GM13977 (cell line): ENCODE data around the gene ZSCAN21.
"Not testable (repeated sequence)": the region's sequence is repeated elsewhere in the genome, so short reads cannot be mapped to it uniquely, and the experiment has no call there.

Experiments
- DNase-seq: peaks from one replicate; pipeline ENCODE4 v3.0.0; 2012; ENCODE audit warnings: low spot score
- in situ Hi-C: fragments of 300-500 bp; cut with MboI; formaldehyde crosslinking; loops from one replicate; pipeline ENCODE4 v1.12.0; 2022; ENCODE audit warnings: low sequenced_read_pairs, low pct_unique_long_range_greater_than_20kb, mixed read lengths, inconsistent platforms; ENCODE audit not compliant: unreplicated experiment
- TF ChIP-seq, protein P1 (sequence below): IDR thresholded peaks from 2 replicates; pipeline ENCODE4 v1.5.1; 2012; ENCODE audit warnings: mild to moderate bottlenecking, control low read depth; ENCODE audit not compliant: insufficient read depth; ENCODE audit errors: extremely low read depth, missing control alignments

ZSCAN21 gene

DNA sequence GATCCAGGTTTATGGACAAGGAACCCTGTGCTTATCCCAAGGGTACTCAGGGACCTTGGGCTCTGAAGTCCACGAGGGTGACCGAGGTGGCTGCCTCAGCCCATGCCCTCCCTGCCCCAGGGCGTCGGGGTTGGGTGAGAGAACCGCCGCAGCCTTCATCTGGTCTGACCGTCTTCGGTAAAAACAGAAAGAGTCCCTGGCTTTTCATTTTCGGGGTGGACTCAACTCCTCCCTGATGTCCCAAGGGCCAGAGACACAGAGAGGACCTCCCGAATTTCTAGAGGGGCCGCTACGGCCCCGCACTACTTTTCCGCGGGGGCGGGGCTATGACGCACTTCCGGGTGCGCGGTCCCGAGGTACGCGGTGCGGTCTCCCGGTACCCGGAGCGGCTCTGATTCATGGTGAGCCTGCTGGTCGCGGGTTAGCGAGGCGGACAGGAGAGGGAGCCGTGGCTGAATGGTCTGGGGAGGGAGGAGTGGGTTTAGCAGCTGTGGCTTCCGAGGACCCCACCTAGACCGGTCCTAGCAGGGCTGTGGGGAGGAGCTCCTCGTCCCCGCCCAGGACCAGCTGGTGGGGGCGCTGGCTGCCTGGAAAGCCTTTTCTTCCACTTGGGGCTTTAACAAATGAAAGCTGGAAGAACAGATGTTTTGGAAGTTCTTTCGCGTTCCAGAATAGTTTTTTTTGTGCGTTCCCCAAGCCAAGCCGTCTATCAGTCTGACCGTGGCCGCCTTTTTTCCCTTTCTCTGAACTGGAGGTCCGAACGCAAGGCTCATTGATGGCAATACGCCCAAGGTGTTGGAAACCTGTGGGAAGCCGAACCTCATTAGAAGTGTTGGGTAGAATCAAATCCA is at the start of gene ZSCAN21:
ZSCAN21 (plus strand) TSS at position 334 of the 851 bp plus-strand sequence. CDS start 7,233 bp downstream, outside the sequence.
- in situ Hi-C loops = no loop called here
- DNase-seq = peak; percentile 87
- TF ChIP-seq, protein P1, sequence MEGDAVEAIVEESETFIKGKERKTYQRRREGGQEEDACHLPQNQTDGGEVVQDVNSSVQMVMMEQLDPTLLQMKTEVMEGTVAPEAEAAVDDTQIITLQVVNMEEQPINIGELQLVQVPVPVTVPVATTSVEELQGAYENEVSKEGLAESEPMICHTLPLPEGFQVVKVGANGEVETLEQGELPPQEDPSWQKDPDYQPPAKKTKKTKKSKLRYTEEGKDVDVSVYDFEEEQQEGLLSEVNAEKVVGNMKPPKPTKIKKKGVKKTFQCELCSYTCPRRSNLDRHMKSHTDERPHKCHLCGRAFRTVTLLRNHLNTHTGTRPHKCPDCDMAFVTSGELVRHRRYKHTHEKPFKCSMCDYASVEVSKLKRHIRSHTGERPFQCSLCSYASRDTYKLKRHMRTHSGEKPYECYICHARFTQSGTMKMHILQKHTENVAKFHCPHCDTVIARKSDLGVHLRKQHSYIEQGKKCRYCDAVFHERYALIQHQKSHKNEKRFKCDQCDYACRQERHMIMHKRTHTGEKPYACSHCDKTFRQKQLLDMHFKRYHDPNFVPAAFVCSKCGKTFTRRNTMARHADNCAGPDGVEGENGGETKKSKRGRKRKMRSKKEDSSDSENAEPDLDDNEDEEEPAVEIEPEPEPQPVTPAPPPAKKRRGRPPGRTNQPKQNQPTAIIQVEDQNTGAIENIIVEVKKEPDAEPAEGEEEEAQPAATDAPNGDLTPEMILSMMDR = peak; percentile 34

DNA sequence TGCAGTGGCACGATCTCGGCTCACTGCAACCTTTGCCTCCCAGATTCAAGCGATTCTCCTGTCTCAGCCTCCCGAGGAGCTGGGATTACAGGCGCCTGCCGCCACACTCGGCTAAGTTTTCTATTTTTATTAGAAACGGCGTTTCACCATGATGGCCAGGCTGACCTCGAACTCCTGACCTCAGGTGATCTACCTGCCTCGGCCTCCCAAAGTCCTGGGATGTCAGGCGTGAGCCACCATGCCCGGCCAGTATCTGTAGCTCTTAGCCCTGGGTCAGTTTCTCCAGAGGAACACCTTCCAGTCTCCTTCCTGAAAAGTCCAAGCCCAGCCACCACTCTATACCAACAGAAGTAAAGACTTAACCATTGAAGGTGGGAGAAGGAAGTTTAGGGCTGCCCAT is 49.3 kb upstream of the ZSCAN21 start:
- DNase-seq = no peak
- in situ Hi-C loops = no loop called here
- TF ChIP-seq, protein P1 = no peak

DNA sequence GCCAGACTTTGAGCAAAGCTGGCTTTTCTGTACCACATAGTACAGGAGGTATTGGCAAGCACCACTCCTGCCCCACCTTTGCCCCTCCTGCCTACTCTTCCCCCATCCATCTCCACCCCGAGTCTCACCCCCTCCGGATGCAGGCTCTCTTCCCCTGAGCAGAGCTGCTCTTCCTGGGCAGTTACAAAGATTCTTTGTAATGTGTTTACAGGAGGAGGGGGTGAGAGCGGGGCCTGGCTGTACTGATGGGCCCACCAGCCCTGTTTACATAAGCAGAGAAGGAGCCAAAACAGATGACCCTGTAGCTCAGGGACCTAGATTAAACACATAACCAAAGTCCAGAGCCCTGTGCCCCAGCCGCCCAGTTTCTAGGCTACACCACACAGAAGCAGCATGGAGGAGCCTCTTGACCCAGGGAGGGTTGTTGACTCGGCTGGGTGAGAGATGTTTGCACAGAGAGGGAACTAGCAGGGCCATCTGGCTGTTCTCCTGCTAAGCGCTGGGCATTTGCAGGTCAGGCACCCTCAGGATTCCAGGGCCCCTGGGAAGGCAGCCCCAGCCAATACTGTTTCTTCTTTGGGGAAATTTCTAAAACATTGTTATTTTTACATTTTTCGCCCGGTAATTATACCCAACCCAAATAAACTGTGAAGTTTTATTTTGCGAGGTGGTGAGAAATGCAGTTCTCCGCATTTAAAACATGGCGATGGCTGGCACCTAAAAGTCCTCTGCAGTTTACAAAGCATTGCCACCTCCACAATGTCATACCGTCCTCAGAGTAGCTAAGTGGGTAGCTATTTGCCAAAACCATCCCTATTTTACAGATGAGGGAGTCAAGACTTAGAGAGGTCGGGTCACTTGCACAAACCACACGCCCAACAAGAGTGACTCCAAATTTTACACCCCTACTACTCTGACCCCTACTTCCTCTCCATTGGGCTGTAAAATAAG is 45.6 kb upstream of the ZSCAN21 start:
- DNase-seq = no peak
- TF ChIP-seq, protein P1 = no peak
- in situ Hi-C loops = no loop called here

DNA sequence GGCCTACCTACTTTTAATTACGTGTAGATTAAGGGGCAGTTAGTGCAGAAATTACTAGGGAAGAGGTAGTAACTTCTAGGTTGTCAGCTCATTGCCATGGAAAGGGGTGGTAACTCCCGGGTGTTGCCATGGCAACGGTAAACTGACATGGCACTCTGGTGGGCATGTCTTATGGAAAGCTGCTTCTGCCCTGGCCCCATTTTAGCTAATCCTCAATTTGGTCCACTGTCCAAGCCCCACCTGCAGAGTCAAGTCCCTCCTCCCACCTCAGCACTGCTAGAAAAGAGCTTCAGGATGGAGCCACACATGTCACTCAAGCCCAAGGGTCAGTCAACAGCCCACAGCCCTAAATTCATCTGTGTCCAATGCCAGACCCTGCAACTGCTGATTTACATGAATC is 41.7 kb upstream of the ZSCAN21 start:
- in situ Hi-C loops = no loop called here
- DNase-seq = no peak
- TF ChIP-seq, protein P1 = no peak

DNA sequence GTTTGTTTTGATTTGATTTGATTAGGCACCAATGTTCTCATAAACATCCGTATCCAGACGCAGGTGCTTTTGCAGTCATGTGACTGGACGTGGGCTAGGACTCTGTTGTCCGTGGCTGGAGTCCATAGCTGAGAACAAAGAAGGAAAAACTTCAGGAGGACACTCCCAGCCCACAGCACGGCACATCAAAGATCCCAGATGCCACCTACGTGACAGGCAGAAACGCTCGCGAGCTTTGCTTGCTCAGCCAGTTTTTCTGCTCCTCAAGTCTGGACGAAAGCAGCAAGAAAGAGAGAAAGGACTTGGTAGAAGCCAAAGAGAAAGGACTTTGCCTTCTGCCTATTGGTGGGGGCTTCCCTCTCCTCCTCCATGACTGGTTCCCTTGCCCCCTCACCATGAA is 41.0 kb upstream of the ZSCAN21 start:
- in situ Hi-C loops = no loop called here
- TF ChIP-seq, protein P1 = no peak
- DNase-seq = no peak

DNA sequence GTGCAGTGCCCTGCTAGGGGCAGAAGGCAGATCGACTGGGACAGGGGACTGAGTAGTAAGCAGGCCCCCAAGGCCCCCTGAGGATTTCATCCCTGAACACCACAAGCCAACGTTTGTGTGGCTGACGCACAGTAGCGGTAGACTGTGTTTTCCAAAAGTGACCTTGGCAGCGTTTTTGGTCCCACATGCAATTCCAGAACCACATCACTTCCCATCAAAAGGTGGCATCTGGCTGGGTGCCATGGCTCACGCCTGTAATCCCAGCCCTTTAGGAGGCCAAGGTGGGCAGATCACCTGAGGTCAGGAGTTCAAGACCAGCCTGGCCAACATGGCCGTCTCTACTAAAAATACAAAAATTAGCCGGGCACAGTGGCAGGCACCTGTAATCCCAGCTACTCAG is 39.6 kb upstream of the ZSCAN21 start:
- DNase-seq, in situ Hi-C loops: not testable (repeated sequence)

DNA sequence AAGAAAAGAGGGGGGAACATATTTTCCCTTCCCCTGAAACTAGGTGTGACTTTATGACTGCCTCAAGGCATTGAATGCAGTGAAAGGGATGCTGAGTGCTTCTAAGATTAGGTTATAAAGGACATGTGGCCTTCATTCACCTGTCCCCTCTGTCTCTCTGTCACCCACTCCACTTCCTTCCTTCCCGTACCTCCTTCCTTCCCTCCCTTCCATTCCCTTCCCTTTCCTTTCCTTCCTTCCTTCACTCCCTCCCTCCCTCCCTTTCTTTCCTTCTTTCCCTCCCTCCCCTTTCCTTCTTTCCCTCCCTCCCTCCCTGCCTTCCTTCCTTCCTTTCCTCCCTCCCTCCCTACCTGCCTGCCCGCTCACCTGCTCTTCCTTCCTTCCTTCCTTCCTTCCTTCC is 38.7 kb upstream of the ZSCAN21 start:
- in situ Hi-C loops = no loop called here
- no peak for DNase-seq
- TF ChIP-seq, protein P1 = no peak
